DMS53 treated with DMSO at 0.1 percent for 48 hours (cell line): ENCODE data around the gene C16orf96.

ENCODE experiments used
- DNase-seq: peaks from one replicate; lab custom pipeline; 2025; ENCODE audit not compliant: unreplicated experiment; lab: John Stamatoyannopoulos, UW

Gene C16orf96

DNA sequence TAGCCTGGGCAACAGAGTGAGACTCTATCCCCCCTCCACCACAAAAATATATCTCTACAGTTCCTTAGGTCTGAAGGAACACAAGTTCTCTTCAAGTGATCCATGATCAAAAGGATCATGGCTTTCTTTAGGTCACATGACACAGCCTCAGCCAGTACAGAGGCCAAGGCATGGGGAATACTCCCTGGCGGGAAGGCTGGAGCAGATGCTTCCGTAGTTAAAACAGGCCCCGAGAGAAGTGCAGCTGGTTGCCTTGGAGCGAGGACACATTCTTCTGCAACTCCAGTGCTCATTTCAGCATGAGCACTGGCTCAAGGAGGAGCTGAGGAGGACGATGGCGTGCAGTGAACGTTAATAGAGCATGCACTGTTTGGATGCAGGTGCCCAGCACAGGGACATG lies 31.1 kb upstream of the C16orf96 start:
- no peak for DNase-seq

DNA sequence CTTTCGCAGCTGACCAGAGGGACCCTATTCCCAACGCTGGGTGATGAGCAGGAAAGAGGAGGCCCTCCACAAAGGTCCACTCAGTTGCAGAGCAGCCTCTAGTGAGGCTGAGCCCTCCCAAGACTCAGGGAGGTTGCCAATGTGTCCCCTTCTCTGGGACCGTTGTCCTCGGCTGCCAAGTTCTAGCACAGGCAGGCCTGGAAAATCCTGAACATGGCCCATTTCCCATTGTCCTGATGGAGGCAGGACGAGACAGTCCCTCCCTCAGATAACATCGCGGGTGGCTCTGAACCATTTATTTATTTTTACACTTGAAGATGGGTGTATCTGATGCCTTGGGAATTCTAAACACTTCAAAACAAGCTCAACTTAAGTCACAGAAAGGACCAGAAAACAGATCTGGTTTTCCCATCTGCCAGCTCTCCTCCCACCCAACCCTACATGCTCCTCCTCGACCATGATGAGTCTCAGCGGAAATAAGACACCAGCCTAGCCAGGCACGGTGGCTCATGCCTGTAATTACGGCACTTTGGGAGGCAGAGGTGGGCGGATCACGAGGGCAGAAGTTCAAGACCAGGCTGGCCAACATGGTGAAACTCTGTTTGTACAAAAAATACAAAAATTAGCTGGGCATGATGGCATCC lies 30.4 kb upstream of the C16orf96 start:
- DNase-seq: no peak

DNA sequence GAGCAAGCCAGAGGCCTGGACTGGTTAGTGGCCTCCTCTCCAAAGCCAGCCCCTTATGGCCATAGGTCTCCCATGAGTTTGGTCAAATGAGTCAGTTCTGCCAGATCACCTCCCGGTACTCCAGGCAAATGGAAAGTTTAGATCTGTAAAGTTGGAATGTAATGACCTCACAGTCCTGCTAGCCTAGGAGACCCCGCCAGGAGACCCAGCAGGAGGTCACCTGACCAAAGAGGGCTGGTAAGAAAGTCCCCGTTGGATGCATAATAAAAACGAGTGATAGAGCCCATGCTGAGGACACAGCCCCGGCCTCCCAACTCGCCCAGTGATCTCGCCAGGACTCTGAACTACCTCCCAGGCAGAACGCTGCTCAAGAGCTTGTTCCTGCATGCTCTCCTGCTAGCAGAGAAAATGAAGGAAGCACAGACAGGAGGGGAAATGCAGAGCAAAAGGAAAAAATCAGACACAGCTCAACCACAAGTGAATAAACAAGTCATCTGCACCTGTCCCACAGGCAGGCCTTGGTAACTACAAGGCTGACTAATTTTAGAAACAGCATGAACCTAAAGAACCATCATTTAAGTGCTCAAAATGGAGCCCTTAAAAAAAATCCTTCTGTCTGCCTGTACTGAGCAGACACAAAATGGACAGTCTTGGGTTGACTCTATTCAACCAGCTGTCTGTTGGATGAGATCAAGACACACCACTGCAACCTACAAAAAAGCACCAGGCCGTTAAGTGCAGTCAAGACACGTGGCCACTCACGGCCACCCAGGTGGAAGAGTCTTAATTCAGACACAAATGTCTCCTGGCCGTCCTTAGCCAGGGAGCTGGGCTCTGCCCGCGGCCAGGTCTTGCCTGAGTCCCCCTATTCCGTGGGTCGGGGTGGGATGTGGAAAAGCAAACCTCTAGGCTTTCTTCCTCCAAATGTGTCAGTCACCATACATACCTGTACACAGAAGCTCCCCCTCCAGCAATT lies 26.8 kb upstream of the C16orf96 start:
- DNase-seq: no peak

DNA sequence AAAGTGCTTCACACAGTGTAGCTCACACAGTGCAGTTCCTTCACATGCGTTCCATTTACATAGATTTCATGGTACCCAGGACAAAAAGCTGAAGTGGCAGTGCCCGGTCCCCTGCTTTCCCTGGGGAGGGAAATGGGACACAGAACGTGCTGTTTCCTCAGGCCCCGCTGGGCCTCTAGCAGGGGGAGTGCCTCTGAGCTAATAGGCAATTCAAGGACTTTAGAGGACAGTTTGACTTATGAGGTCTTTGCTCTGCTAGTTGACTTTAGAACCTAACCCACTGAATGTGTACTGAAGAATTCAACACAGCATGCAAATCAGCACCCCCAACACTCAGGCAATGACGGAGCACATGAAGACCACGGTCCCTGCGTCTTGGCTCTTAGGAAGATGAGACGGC lies 24.3 kb upstream of the C16orf96 start:
- DNase-seq: no peak

DNA sequence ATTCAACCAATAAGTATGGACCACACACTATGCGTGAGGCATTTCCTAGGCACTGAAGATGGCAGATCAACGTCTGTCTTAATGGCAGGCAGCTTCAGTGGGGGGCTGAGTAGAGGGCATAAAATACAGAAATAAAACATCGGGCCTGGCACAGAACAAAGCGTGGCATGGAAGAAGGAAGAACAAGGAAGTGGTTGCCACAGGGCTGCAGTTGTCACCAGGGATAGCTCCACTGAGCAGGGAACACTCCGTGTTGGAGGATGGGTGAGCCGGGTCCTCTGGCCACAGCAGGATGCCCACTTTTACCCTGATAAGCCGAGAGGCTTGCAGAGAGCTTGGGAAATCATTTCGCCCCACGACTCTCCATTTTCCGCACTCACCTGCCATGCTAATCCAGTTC lies 23.9 kb upstream of the C16orf96 start:
- DNase-seq: no peak

DNA sequence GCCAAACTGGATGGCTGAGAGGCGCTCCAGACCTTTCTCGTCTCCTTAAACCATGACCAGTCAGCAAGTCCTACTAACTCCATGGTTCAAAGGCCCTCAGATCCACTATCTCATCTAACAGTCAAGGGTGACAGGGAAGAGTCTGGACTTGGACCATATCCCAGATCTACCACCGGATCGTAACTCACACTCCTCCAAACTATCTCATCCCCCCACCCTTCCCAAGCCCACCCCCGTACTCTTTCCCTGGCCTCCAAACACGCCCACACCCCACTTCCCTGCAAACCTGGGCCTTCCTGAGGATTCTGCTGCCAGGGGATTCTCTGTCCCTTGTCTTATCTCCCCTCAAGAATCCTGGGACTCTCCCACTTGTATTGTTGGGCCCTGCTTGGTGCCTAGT lies 22.6 kb upstream of the C16orf96 start:
- DNase-seq: no peak

DNA sequence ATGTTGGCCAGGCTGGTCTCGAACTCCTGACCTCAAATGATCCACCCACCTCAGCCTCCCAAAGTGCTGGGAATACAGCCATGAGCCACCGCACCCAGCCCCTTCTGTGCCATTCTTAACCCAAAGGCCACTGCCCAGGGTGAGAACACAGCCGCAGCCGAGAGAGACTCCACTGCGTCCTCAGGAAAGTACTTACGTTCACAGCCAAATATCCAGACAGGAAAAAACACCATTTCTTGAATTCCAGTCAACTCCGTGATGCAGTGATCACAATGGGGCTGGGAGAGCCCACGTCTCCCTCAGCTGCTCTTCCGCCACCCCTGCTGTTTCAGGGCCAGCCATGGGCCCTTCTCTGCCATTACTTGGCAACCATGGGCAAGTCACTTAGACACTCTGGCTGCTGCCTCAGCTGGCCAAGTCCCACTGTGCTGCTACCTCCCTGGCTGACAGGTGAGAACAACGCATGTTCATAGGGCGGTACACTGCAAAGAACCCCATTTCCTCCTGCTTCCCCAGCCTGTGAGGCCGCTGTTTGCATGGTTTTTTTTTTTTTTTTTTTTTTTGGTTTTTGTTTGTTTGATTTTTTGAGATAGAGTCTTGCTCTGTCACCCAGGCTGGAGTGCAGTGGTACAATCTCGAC lies 21.9 kb upstream of the C16orf96 start:
- no peak for DNase-seq

DNA sequence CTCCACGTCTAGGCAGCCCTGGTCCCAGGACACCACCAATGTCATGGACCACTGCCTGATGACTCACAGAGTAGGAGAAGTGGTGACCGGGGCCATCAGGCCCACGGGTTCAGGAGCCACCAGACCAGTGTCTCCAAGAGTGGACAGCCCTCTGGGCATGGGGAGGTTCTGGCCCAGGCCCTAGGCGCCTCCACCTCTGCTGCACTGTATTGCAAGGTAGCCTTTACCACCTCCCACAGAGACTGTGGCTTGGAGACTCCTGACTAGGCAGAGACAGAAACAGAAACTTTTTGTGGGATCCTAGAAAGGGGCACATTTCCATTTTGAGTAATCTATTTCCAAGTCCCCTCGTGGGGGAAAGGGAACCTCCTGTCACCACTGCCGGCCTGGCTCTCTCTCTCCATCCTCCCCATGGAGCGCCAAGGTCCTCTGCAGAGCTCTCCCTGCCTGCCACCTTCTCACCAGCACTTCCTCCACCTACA lies 20.5 kb upstream of the C16orf96 start:
- DNase-seq: no peak

DNA sequence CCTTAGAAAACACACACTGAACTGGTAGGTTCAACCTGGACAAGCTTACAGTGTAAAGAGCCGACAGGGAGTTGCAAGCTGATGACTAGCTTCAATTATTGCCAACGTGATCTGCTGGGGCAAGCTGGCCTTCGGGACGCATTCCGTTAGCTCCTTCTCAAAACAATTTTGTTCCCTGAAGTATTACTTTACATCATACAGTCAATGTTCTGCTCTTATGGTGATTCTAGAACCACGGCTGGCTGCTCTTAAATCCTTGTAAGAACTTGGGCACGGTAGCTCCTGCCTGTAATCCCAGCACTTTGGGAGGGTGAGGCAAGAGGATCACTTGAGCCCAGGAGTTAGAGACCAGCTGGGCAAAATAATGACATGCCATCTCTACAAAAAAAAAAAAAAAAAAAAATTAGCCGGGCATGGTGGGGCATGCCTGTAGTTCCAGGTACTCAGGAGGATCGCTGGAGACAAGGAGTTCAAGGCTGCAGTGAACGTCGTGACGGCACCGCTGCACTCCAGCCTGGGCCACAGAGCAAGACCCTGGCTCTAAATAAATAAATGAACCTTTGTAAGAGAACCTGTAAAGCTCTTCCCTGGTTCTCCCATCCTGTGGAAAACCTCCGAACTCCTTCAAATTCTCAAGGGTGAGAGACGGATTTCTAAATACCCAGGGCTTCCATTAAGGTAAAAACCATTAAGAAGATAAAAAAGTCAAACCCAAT lies 19.6 kb upstream of the C16orf96 start:
- no peak for DNase-seq

DNA sequence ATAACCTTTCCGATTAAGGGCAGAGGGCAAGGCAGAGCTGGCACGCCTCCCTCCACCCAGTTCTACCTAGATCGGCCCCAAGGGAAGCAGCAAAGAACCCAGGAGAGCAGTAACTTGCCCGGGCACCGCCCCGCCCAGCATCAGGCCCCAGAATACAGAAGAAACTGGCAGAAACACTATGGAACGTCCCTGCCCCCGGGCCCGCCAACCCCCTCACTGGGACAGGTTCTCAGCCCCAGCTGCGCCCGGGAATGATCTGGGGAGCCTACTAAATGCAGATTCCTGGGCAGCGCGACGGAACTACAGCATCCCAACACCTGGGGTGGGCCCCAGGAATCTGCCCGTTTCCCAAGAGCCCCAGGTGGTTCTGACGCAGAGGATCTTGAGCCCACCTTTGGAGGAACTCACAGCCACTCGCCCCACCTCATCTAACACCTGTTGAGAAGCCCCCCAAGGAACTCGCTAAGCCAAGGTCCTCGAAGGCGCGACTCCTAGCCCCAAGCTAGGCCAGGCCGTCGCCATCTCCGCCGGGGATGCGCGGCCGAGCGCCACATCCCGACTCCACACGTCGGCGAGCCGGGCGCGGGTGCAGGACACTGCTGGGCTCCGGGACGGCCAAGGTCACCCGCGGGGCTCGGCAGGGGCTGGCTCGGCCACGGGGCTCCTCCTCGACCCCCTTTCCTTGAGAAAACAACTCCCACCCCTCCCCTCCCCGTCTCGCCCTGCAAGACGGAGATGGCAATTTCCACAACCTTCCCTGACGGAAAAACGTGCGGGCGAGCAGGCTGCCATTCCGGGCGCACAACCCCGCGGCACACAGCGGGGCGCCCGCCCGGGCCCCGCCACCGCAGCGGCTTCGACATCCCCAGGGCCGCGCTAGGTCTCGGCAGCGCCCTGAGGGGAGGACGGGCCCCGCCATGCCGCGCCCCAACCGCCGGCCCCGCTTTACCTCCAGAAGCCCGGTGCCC lies 18.5 kb upstream of the C16orf96 start:
- DNase-seq: no peak

DNA sequence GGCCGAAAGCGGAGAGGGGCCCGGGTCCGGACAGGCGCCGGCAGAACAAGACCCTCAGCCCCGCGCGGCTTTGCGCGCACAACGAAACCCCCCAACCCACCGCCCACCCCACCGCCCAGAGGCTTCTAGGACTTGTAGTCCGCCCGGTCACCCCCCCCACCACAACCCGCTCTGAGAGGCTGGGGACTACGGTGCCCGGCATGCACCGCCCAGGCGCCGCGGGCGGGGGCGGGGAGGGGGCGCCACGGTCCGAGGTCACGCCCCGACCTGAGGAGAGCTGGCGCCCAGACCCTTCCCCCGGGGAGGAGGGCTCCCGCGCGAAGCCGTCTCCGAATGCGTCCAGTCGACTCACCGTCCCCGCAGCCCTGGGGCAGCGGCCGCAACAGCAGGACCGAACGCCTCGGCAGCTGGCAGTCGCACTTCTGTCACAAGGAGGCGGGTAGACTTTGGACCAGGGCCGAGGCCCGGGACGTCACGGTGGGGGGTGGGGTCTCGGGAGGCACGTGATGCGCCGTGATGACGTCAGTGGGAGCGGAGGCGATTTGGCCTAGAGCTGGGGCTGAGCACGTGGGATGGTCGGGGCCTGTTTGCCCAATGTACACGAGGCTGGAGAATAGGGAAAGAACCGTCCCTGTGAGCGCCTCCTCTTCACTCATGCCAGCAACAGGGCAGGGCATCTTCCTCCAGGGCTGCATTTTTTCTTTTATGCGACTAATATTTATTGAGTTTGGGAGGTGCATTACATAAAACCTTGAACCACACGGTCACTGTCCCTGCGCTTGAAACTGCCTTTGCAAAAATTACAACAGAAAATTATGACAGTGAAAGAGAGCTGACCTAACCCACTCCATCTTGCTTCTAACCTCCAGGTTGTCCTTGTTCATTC lies 17.5 kb upstream of the C16orf96 start, which contains the start of gene CDIP1:
Gene CDIP1 (minus strand): TSS at position 424 of the 886 bp plus-strand sequence. CDS start 24,643 bp downstream, outside the sequence.
- peak; percentile 80 for DNase-seq

DNA sequence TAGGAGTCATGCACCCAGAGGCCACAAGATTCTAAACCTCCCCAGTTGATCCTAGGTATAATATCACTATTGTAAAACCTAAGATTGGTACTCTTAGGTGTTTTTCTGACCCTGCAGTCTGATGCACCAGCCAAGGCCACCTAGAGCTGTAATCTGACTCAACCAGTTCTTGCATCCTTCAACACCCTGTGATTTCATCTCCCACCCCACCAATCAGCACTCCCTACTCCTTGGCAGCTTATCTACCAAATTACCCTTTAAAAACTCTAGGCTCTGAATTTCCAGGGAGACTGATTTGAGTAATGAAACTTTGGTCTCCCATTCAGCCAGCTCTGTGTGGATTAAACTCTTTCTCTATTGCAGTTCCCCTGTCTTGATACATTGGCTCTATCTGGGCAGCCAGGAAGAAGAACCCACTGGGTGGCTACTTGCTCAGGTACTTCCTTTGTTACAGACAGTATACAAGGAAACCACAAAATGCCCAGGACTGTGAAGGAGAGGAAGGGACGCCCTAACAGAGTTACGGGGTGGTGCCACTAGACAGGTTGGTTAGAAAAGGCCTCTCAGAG lies 16.3 kb upstream of the C16orf96 start:
- no peak for DNase-seq

DNA sequence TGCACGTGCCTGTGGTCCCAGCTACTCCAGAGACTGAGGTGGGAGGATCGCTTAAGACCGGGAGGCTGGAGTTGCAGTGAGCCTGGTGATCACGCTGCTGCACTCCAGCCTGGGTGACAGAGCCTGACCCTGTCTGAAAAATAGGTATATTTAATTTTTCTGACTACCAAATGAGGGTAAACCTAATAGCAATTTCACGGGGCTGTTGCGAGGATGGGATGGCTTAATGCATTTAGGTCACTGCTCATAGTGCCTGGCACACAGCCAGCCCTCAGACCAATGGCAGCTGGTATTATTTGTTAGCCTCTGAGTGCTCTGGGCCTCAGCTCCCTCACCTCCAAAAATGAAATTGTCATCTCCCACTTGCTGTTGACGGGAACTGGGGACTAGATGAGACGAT lies 11.7 kb upstream of the C16orf96 start:
- no peak for DNase-seq

DNA sequence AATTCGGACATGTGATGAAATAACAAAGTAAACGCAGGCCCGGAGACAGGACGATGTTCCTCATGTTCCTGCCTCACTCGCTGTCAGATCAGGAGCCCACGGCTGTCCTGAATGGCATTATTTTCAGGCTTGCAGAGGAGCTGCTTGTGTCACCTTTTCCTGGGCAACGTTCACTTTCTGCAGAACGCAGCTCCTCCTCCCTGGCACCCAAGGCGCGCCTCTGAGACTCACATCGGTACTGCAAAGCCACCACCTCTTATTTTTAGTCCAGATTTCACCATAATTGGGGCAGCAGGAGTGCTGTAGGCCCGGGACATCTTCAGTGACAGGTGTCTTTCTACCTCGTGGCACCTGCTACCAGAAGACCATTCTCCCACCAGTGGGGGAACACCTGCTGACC lies 8.0 kb upstream of the C16orf96 start:
- DNase-seq: no peak

DNA sequence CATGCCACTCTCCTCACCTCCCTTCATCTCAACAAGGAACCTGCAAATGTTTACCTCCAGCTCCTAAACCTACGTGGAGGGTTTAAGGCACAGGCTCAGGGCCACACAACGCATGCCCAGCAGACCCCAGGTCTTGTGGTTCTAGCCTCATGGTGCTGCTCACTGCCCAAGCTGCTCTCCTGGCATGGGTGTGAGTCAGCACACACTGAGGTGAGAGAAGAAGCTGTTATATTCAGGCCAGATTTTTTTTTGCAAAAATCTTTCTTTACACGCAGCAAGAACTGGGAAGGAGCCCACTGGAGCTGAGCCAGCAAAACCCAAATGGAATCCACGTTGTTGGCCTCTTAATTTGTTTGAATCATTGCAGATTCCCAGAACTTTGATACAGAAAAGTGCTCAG lies 5.5 kb upstream of the C16orf96 start:
- no peak for DNase-seq

DNA sequence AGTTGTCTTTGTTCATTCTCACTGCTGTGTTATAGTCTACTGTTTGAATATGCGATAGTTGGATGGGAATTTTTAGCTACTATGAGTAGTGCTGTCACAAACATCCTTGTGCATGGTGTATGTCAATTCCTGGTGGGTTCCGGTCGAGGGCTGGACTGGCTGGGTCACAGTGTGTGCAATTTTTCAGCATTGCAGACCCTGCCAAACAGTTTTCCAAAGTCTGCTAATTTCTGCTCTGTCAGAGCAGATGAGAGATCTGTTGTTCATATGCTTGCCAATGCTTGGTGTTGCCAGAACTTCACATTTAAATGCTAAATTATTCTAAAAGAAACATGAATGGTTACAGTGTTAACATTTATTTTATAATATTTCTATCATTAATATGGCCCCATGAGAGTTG lies 3.6 kb upstream of the C16orf96 start:
- DNase-seq: no peak

DNA sequence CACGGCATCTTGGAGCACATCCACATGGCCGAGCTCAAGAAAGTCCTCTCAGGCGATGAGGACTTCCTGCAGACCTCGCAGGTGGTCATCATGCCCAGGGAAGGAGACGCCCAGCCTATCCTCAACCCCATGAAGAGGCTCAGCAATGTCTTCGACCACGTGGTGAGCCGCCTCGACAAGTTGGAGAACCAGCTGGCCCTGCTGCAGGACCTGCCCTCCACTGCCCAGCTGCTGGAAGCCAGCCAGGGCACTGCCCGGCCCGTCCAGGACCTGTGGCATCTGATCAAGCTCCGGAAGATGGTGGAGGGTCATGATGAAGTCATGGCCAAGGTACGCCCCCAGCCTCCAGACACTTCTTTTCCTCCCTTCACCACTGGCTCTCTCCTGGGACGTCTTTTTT lies 440 bp downstream of the C16orf96 start:
- no peak for DNase-seq

DNA sequence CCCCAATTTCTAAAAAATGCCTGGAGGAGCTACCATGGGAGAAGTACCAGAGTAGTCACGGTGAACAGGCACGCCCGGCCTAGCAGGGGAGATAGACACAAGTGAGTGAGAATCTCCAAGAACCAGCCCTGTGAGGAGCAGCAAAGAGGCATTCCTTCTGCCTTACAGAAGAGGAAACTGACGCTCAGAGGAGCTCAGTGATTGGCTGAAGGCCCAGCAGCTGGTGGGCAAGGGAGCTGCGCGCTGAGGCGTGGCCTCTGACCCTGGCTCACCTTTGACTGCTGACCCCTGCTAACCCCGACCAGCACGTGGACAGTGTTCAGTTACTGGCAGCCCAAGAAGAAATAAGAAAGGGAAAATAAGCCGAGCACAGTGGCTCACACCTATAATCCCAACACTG lies 1.8 kb downstream of the C16orf96 start:
- DNase-seq: no peak

DNA sequence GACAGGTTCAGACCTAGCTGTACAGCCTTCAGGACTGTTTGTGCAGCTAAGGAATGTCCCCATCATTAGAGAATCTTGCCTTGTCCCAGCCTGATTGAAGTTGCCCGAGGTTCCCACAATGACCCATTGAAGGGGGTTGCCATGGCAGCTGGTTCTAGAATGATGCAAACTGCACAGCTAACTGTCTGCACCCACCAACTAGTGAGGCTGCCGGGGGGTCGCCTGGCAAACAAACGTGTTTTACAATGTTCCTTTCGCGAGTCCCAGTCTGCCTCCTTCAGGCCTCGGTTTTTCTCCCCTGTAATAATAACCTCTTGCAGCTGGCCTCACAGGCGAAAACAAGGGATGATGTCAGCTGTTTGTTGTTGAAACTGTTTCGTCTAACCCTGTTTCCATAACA lies 5.5 kb downstream of the C16orf96 start:
- no peak for DNase-seq
